ENCODE results near the gene CASP2.

DNA sequence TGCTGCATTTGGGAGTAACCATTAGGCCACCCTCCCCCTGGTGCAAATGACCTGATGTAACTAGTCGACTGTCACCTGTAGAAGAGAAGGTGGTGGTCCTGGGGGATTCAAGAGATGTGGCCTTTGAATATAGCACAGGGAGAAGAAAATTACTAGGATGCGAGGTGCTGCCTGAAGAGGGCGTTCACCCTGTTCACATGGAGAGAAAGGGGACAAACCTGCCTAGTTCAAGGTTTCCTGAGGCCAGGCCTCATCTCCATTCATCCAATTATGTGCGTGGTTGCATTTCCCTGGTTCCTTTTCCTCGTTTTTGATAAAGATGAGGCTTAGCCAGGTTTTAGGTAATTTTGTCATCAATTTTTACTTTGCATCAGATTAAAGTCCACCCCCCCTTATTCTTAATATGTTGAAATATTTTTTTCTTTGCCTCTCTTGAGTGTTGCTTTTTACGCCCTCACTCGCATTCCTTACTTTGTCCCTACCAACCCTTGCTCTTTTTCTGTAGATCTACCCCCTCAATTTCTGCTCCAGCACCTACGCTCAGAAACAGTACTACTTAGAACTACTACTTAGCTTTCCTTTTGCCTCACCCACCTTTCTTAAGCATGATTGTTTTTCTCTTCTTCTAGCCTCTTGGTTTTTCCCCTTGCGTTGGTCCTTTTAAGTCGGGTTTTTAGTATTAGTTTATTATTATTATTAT lies 41.5 kb downstream of the CASP2 start:
- TF ChIP-seq POLR2A (IDR thresholded peaks at IDR 0.05) = no peak
- TF ChIP-seq, protein P1, sequence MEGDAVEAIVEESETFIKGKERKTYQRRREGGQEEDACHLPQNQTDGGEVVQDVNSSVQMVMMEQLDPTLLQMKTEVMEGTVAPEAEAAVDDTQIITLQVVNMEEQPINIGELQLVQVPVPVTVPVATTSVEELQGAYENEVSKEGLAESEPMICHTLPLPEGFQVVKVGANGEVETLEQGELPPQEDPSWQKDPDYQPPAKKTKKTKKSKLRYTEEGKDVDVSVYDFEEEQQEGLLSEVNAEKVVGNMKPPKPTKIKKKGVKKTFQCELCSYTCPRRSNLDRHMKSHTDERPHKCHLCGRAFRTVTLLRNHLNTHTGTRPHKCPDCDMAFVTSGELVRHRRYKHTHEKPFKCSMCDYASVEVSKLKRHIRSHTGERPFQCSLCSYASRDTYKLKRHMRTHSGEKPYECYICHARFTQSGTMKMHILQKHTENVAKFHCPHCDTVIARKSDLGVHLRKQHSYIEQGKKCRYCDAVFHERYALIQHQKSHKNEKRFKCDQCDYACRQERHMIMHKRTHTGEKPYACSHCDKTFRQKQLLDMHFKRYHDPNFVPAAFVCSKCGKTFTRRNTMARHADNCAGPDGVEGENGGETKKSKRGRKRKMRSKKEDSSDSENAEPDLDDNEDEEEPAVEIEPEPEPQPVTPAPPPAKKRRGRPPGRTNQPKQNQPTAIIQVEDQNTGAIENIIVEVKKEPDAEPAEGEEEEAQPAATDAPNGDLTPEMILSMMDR (IDR thresholded peaks at IDR 0.05) = no peak
